Midbrain (tissue), 1 donor: ENCODE measurements around the gene EXTL1.

Experiments used
- DNase-seq: peaks from one replicate; lab custom pipeline; 2025; lab: John Stamatoyannopoulos, UW

EXTL1 gene

DNA sequence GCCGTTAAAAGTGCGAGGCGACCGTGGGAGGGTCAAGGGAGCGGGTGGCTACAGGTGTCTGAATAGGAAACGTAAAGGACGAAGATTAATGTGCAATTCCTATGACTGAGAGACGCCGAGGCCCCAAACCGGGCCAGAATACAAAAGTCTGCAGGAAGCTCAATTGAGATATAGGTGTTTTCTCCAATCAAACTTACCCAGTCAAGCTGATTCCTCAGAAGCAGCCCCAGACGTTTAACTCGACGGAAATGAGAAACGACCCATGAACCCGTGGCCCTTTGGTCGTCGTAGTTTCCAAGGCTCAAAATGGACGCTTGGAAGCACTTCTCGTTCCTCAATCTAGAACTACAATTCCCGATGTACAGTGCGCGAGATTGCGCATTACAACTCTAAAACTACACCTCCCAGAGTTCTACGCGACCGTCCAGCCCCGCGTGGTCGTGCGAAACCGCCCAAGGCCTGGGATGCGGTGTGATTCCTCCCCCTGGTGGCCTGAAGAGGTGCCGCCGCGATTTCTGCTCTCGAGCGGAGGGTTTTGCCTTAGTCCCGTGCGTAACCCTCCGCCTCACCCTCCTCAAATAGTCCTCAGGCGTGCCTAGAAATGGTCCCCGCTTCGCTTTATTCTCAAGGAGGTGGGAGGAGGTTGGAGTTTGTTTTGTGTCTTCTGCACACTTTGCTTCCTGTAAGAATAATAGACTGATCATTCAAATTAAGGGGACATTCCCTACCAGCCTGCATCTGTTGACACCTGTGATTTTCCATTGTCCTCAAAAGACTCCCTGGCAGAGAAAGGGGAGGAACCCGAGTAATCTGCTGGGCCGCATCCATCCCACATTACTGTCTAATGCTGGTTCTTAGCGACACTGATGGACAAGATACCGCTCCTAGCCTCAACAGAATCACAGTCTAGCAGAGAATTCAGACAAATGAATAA, 23.5 kb upstream of the EXTL1 start, which contains the start of gene PAFAH2:
Gene PAFAH2, minus strand, starts transcription at position 236 of the 934 bp plus-strand sequence. CDS start 7,247 bp downstream, outside the sequence.
- DNase-seq, result peak; percentile 99

DNA sequence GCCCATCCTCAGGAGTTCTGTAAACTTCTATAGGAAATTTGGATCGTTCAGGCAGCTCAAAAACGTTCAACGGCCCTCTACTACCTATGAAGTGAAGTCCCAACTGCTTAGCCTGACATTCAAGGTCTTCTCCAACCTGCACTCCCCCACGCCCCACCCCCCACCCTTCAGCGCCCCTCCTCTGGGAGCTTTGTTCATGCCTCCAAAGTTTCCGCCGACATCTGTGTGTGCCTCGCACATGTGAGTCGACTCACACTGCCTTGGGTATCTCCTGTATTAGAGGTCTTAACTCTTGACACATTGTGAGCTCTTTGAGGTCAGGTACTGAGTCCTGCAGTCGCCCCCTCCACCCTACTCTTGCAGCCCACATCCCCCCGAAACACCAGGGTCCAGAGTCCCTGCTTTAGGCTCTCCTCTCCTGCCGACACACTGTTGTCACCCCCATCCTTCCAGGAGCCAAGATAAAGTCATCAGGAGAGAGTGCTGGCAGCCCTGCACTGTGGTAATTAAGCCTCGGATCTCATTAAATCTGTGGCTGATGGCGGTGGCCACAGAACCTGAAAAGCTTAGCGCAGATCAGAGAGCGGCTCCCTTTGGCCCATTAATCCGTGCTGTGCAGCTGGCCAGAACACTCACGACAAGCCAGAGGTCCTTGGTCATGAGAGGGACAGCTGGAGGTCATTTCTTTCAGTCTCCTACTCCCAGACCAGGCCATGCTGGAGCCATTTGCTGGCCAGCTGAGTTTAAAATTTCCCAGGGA, 22.4 kb upstream of the EXTL1 start:
- no peak for DNase-seq

DNA sequence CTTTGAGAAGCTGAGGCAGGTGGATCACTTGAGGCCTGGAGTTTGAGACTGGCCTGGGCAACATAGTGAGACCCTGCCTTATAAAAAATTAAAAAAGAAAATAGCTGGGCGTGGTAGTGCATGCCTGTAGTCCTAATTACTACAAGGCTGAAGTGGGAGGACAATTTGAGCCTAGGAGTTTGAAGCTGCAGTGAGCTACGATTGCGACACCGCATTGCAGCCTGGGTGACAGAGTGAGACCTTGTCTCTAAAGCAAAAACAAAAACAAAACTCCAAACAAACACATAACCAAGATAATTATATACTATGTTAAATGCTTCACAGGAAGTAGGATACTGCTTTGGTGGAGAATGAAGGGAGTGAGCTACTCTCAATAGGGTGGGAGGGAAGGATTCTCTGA, 18.3 kb upstream of the EXTL1 start:
- no peak for DNase-seq

DNA sequence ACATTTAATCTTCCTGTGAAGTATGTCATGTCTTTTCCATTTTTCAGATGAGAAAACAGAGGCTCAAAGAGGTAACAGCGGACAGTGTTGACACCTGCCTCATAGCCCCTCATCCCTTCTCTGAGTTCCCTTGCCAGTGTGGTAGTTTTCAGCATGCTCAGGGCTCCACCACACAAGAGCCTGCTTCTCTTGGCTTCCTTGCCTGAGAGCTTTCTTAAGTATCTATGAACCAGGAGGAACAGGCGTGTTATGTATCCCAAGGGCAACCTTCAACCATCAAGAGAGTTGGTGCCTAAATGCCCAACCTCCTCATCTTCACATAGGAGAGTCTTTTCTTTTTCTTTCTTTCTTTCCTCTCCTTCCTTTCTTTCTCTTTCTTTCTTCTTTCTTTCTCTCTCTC, 17.8 kb upstream of the EXTL1 start:
- no peak for DNase-seq

DNA sequence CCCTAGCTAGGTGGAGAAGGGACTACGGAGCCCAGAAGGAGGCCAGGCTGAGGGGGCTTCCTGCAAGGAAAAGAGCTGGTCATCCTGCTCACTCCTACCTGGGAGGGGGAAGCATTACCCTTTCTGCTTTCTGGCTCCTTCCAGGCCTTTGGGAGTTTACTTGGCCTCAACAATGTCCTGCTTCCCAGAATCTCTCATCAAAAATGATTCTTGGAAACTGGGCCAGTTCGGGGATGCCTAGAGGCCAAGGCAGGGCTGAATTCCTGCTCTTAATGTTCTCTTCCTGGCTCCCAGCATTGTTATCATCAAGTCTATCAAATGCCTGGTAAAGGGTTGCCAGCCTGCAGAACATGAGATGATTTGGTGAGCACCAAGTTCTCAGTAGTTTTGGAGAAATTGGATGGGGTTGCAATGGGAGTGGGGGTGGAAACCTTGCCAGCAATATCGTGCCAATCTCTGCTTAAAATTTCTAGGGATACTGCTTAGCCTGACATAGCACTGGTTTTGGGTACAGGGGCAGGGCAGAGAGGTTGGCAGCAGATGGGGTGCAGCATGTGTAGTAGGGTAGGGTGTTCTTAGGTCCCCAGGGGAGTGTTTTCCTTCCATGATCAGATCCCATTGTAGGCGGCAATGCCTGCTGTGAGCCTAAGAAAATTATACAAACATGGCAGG, 16.0 kb upstream of the EXTL1 start:
- DNase-seq, result no peak

DNA sequence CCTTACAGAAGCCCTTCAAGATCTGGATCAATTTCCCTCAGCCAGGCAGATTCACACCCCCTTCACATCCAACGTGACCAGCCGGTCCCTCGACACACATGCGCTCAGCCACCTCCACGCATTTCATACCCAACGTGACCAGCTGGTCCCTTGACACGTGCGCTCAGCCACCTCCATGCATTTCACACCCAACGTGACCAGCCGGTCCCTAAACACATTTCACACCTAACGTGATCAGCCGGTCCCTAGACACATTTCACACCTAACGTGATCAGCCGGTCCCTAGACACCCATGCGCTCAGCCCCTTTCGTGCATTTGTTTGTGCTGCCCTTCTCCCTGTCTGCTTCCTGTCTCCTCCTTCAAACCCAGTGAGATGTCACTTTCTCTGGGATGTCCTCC, 14.9 kb upstream of the EXTL1 start:
- DNase-seq, result no peak

DNA sequence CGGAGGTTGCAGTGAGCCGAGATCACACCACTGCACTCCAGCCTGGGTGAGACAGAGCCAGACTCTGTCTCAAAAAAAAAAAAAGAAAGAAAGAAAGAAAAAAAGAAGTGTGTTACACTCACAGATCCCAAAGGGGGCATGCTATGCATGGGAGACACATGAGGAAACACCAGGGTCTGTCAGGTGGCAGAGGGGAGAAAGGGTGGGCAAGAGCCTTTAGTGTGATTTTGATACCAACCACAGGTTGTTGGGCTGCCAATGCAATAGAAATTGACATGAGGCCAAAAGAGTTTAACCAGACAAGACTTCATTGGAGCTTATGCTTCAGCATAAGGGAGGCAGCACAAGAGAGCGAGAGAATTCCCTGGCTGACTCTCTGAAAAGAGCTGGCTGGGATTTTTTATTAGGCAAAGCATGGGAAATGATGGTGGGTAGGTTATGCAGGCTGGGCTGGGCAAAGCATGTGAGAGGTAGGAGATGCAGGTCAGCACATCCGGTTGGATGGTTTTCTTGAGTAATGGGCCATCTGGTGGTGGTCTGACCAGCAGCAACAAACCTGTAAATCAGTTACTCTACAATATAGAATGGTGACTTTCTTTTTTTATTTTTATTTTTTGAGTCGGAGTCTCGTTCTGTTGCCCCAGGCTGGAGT, 11.7 kb upstream of the EXTL1 start:
- DNase-seq, result no peak

DNA sequence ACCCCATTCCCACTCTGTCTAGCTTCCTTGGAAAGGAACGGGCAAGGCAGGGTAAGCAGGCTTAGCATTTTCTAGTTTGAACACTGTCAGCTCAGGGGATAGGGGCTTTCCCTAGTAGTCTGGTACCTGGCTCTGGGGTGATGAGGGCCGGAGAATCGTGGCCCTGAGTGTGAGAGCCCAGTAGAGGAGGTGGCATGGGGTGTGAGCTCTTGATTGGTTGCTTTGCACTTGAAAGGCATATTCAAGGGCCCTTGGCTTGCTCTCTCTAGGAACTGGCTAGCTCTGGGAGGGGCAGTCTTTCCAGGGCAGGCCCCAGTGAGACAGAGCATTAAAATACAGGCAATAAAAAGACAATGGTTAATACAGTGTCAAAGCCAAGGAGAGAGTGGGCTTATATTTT, 10.8 kb upstream of the EXTL1 start:
- no peak for DNase-seq

DNA sequence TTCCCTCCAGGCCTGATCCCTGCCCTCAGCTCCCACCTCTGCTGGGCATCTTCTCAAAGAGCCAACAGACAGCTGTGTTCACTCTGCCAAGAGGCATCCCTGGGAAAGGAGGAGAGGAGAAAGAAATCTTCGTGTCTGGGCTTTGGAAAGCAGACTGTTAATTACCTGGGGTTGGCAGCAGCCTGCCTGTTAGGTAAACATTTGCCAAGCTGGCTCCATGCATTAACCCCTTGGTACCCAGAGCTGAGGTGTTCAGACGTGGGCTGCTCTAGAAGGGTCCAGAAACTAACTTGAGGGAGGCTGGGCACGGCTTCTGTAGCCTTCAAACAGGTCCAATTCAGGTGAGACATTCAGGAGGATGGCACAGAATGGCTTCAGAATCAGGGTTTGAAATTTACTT, 8.7 kb upstream of the EXTL1 start:
- DNase-seq, result no peak

DNA sequence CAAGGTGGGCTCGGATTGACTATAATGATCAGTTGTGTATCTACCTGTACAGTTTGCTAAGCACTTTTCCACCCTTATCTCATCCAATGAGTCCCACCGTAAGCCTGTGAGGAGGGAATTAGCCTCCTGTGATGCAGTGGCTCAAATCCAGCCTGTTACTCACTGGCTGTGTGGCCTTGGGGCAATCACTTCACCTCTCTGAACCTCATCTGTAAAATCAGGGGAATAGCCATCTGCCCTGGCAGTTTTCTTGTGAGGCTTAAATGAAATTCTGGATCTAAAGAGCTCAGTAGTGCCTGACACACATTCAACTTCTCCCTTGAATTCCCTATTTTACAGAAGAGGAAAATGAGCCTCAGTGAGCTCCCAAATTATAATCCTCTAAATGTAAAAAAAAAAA, 7.4 kb upstream of the EXTL1 start:
- DNase-seq, result no peak

DNA sequence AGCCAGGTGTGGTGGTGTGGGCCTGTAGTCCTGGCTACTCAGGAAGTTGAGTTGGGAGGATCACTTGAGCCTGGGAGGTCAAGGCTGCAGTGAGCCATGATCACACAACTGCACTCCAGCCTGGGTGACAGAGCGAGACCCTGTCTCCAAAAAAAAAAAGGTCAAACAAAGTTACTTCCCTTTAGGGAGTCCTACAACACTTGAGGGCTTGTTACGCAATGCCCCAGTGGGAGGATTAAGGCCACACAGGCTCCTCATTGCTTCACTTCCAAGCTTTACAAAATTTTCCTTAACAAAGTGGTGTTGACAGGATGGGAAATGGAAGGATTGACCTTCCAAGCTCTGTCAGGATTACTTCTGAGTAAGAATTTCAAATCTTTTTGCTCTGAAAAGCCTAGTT, 6.2 kb upstream of the EXTL1 start:
- DNase-seq, result no peak

DNA sequence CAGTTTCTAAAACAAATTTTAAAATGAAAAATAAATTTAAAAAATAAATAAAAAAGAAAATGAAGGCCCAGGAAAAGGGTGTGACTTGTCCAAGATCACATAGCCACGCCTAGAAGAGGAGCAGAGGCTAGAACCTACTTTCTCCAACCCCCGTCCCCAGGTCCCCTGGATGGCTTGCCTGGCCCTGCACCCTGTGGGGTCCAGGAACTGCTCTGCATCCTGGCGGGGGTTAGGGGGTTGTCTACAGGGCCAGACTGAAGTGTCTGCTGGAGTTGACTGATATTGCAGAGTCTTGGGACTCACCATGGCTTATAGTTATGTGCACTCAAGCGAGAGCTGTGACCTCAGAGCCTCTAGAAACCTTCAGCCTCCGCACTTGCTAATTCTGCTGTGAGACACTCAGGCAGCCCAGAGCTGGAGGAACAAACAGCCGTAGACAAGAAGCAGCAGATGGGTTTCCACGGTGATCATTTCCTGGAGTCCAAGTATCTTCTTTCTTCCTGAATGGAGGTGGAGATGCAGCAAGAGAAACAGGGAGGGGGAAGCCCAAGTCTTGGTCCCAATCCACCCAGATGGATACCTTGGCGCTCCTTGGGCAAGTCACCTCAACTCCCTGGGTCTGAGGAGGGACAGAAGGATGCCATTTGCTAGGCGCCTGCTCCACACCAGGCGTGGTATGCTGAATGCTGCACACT, 5.2 kb upstream of the EXTL1 start:
- DNase-seq, result no peak

DNA sequence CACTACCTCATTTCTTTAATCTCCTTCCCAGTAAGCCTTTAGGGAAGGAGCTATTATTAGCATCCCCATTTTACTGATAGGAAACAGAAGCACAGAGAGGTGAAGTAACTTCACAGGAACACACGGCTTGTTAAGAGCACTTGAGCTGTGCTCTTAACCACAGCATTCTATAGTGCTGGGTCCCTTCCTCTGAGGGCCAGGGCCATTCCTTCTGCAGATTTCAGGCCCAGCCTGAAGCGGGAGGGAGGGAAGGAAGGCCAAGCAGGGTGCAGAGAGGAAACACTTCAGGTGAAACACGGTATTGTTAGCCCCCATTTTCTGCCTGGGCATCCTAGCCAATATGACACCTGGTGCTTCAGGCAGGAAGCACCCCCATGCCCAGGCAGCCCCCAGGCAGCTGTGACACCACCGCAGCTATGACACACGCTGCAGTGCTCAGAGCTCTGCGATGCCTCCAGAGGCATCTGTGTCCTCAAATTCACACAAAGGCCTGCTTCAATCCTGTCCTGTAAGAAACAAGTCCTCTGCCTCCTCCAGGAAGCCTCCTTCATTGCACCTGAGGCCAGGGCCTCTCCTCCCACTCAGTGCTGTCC, 4.5 kb upstream of the EXTL1 start:
- no peak for DNase-seq

DNA sequence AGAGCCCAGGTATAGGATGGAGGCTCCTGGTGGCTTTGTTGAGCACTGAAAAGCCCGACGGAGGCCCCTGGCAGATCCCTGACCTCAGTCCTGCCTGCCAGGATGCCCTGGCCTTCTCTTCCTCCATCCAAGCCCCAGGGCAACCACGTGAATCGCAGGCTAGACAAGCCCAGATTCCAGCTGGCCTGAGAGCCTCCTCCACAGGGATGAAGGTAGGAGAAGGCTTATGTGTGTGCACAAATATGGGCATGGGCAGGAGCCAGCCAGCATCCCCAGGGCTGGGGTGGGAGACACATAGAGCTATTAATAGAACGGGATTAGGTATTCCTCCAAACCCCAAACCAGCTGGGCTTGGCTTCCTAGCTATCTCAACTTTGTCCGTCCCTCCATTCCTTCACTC, 4.0 kb upstream of the EXTL1 start:
- no peak for DNase-seq

DNA sequence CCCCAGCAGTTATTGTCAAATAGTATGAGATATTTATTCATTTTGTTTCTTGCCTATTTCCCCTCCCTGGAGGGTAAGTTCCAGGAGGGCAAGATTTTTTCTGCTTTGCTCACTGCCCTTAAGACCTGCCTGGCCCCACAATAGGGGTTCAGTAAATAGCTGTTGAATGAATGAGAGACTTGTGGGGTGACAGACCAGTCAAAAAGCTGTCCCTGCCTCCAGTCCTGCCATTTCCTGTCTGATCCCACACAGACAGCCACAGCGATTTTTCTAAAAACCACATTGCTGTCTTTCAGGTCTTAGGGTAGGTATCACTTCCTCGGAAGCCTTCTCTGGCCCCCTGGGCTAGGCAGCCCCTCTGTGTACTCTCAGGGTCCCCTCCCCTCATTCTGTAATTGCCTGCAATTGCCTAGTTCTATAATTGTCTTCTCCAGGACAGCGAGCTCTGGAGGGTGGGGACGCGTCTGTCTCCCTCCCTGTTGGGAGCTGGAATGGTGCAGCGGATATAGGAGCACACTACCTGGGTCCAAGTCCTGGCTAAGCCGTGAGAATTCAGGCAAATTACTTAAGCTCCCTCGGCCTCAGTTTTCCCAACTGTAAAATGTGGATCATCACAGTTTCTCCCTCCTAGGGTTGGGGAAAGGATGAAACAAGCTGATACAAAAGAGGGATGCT, 1.8 kb upstream of the EXTL1 start:
- DNase-seq, result no peak

DNA sequence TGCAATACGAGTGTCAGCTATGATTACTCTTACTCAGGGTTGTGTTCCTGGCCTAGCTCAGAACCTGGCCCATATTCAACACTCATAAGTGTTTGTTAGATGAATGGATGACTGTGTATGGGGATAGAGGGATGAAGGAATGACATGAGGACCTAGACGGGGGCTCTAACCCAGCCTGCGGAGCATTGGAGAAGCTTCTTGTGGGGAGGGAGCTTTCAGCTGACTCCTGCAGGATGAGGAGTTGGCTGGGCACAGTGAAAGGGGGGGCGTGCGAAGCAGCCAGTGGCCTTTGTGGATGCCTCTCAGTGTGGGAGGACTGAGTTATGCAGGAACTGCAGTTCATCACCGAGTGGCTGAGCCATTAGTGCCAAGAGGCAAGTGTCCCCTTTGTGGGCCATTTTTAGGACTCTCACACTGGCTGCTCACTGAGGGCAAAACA, 1.2 kb upstream of the EXTL1 start:
- no peak for DNase-seq

DNA sequence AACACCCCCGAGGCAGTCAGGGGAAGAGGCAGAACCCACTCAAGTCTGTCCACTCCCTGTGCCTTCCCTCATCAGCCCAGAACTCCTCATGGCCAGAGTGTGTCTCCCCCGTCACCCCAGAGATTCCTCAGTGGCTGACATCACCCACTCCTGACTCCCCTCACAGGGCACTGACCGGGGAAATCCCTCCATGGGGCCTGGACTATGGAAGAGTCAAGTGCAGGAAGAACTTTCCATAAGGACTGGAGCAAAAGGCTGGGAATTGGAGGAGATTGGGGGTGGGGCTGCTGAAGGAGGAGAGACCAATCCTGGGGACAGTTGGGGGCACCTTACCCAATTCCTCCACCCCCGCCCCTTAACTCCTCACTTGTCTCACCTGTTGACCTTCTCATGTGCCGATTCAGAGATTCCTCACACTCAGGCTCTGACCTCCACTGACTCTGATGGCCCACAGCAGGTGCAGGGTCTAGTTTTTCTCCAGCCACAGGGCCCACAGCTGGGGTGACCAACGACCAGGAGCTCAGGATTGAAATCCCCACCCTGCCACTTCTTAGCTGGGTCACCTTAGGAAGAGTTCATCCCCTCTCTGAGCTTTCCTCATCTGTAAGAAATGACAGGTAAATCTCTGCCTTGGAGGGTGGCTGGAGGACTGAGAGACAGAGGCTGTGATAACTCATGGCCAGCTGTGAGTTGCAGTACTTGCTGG, 481 bp upstream of the EXTL1 start:
- no peak for DNase-seq

DNA sequence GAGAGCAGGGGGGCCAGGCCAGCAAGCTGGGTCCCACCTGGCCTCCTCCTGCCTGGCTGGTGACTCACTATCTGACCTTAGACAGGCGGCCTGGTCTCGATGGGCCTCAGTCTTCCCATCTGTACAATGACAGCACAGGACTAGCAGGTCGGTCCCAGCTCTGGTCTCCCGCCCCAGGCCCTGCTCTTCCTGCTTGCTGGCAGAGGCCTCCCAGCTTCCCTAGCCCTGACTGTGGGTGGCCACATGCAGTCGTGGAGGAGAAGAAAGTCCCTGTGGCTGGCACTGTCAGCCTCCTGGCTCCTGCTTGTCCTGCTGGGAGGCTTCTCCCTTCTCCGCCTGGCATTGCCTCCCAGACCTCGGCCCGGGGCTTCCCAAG, 817 bp downstream of the EXTL1 start:
- no peak for DNase-seq

DNA sequence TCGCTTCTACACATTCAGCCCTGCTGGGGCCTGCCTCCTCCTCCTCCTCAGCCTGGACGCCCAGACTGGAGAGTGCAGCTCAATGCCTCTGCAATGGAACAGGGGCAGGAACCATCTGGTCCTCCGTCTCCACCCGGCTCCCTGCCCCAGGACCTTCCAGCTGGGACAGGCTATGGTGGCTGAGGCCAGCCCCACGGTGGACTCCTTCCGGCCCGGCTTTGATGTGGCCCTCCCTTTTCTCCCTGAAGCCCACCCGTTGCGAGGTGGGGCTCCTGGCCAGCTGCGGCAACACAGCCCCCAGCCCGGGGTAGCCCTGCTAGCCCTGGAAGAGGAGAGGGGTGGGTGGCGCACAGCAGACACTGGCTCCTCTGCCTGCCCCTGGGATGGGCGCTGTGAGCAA, 1.4 kb downstream of the EXTL1 start:
- no peak for DNase-seq

DNA sequence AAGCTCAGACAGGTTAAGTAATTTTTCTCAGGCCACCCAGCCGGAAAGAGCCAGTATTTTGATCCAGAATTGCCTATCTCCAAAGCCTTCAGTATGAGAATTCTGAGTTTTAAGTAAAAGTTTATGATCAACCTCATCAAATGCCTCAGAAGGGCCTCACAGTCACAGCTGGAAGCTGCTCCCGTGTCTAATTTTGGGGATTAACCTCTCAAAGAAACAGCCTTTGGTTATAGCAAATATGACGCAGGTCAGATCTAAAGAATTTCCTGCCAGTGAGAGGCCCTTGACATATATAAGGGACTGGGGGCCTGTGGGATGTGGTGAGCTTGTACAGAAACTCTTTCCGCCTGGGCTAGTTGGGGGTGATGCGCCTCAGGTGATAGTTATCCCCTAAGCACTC, 2.3 kb downstream of the EXTL1 start:
- no peak for DNase-seq
